IMR-90 (cell line): ENCODE data around the gene NFKBIZ. TPM values are rescaled to one million over a fixed set of nuclear protein-coding genes. Genes with fewer than 3 reads are reported as not detected.

ENCODE experiments used
- ATAC-seq: fragments of 200-7000 bp; cut with Tn5 transposase; 2 replicates; pipeline ENCODE4 v1.9.1; 2020; ENCODE audit warnings: low read depth, mild to moderate bottlenecking, moderate library complexity
- BruUV-seq: library from RNA; stranded (reverse); fragments of 400-500 nt; replicated peaks from 2 replicates; lab custom pipeline; 2021; lab: Mats Ljungman, UMichigan
- CTCF ChIA-PET: fragments of 300-600 bp; formaldehyde crosslinking; extraction: SDS; loops from one replicate; lab custom pipeline; 2021; ENCODE audit warnings: antibody characterized with exemption; lab: Yijun Ruan, JAX
- POLR2A ChIA-PET: fragments of 300-600 bp; sonication (Branson Sonifier 250); formaldehyde crosslinking; loops from one replicate; lab custom pipeline; 2022; ENCODE audit warnings: antibody characterized with exemption; ENCODE audit not compliant: unreplicated experiment; lab: Charles Lee
- DNase-seq: peaks from one replicate; pipeline ENCODE4 v3.0.0; 2013
- H2AFZ ChIP-seq: replicated peaks from 2 replicates; pipeline ENCODE3; 2013; ENCODE audit warnings: low read length, mild to moderate bottlenecking; ENCODE audit not compliant: poor library complexity
- H2AK5ac ChIP-seq: 2 replicates; pipeline ENCODE4 v1.6.1; 2013; ENCODE audit warnings: low read depth, low read length, inconsistent platforms
- H2AK9ac ChIP-seq: replicated peaks from 2 replicates; pipeline ENCODE3; 2013; ENCODE audit warnings: mild to moderate bottlenecking, low read depth, low read length, moderate library complexity; ENCODE audit not compliant: poor library complexity
- H2BK120ac ChIP-seq: 2 replicates; pipeline ENCODE4 v1.6.1; 2013; ENCODE audit warnings: low read depth, low read length, inconsistent platforms
- H2BK15ac ChIP-seq: 3 replicates; pipeline ENCODE4 v1.6.1; 2013; ENCODE audit warnings: low read depth, low read length, inconsistent platforms
- H2BK20ac ChIP-seq: 2 replicates; pipeline ENCODE4 v1.6.1; 2013; ENCODE audit warnings: low read depth, mild to moderate bottlenecking, inconsistent platforms, low read length, moderate library complexity
- H2BK5ac ChIP-seq: 2 replicates; pipeline ENCODE4 v1.6.1; 2013; ENCODE audit warnings: mild to moderate bottlenecking, low read depth, low read length, inconsistent platforms; ENCODE audit not compliant: poor library complexity, severe bottlenecking
- H3K14ac ChIP-seq: replicated peaks from 2 replicates; pipeline ENCODE4 v1.6.1; 2013; ENCODE audit warnings: low read depth, low read length, inconsistent platforms
- H3K18ac ChIP-seq: 2 replicates; pipeline ENCODE4 v1.6.1; 2013; ENCODE audit warnings: low read depth, low read length, control low read depth
- H3K23ac ChIP-seq: 2 replicates; pipeline ENCODE4 v1.6.1; 2013; ENCODE audit warnings: low read depth, low read length, inconsistent platforms
- H3K27ac ChIP-seq: 2 replicates; pipeline ENCODE4 v1.5.1; 2013; ENCODE audit warnings: mild to moderate bottlenecking, control low read depth, low read length; ENCODE audit not compliant: insufficient read depth
- H3K27me3 ChIP-seq: 2 replicates; pipeline ENCODE4 v1.6.1; 2013; ENCODE audit warnings: low read length; ENCODE audit not compliant: control insufficient read depth, insufficient read depth
- H3K36me3 ChIP-seq: 2 replicates; pipeline ENCODE4 v1.6.1; 2013; ENCODE audit warnings: low read length, mixed read lengths; ENCODE audit not compliant: control insufficient read depth, insufficient read depth
- H3K4ac ChIP-seq: 2 replicates; pipeline ENCODE4 v1.6.1; 2013; ENCODE audit warnings: low read depth, low read length, inconsistent platforms
- H3K4me1 ChIP-seq: 2 replicates; pipeline ENCODE4 v1.6.1; 2013; ENCODE audit warnings: low read length, mixed read lengths; ENCODE audit not compliant: control insufficient read depth, insufficient read depth
- H3K4me2 ChIP-seq: 2 replicates; pipeline ENCODE4 v1.6.1; 2013; ENCODE audit warnings: low read depth, mild to moderate bottlenecking, control low read depth, low read length, moderate library complexity
- H3K4me3 ChIP-seq: 2 replicates; pipeline ENCODE4 v1.5.1; 2013; ENCODE audit warnings: low read depth, mild to moderate bottlenecking, control low read depth, low read length, moderate library complexity; ENCODE audit not compliant: insufficient read depth
- H3K56ac ChIP-seq: 2 replicates; pipeline ENCODE4 v1.6.1; 2013; ENCODE audit warnings: low read length, inconsistent platforms; ENCODE audit not compliant: insufficient read depth; ENCODE audit errors: extremely low read depth
- H3K79me1 ChIP-seq, 2 experiments: 2 replicates each; pipeline ENCODE4 v1.6.1; 2013; ENCODE audit warnings: low read length in 2 of 2, inconsistent platforms in 1 of 2, low read depth in 1 of 2
- H3K9ac ChIP-seq: 2 replicates; pipeline ENCODE4 v1.6.1; 2013; ENCODE audit warnings: low read depth, low read length, control low read depth
- H3K9me1 ChIP-seq: 2 replicates; pipeline ENCODE4 v1.6.1; 2013; ENCODE audit warnings: low read length, inconsistent platforms; ENCODE audit not compliant: insufficient read depth
- H3K9me3 ChIP-seq: 2 replicates; pipeline ENCODE4 v1.6.1; 2013; ENCODE audit warnings: low read length; ENCODE audit not compliant: control insufficient read depth, insufficient read depth
- H4K20me1 ChIP-seq: 2 replicates; pipeline ENCODE4 v1.6.1; 2013; ENCODE audit warnings: low read length, inconsistent platforms; ENCODE audit not compliant: insufficient read depth
- H4K5ac ChIP-seq: 2 replicates; pipeline ENCODE4 v1.6.1; 2013; ENCODE audit warnings: mild to moderate bottlenecking, low read depth, low read length, control low read depth
- H4K8ac ChIP-seq, 2 experiments: 2 replicates each; pipeline ENCODE4 v1.6.1; 2013; ENCODE audit warnings: low read depth in 2 of 2, low read length in 2 of 2, control low read depth in 1 of 2, inconsistent platforms in 1 of 2
- H4K91ac ChIP-seq: 2 replicates; pipeline ENCODE4 v1.6.1; 2013; ENCODE audit warnings: low read depth, low read length, inconsistent platforms; ENCODE audit not compliant: insufficient read depth
- BHLHE40 ChIP-seq: fragments of 150-350 bp; IDR thresholded peaks from 2 replicates; pipeline ENCODE4 v1.6.1; 2016; ENCODE audit warnings: mild to moderate bottlenecking, low read depth, low read length
- CEBPB ChIP-seq: IDR thresholded peaks from 2 replicates; pipeline ENCODE4 v1.6.1; 2012; ENCODE audit warnings: low read depth, low read length, improper control_type of control experiment
- CTCF ChIP-seq: conservative IDR thresholded peaks from 2 replicates; pipeline ENCODE4 v1.5.1; 2012; ENCODE audit warnings: mild to moderate bottlenecking, low read depth, low read length, improper control_type of control experiment
- FOS ChIP-seq: fragments of 150-350 bp; IDR thresholded peaks from 2 replicates; pipeline ENCODE4 v1.6.1; 2016; ENCODE audit warnings: low read depth, low read length
- MAFK ChIP-seq: IDR thresholded peaks from 2 replicates; pipeline ENCODE4 v1.6.1; 2012; ENCODE audit warnings: low read depth, low read length, improper control_type of control experiment
- MAZ ChIP-seq: IDR thresholded peaks from 2 replicates; pipeline ENCODE4 v1.6.1; 2012; ENCODE audit warnings: low read depth, mild to moderate bottlenecking, low read length, improper control_type of control experiment, moderate library complexity, borderline replicate concordance
- MXI1 ChIP-seq: IDR thresholded peaks from 2 replicates; pipeline ENCODE4 v1.6.1; 2012; ENCODE audit warnings: low read depth, mild to moderate bottlenecking, low read length, moderate library complexity, borderline replicate concordance
- POLR2A ChIP-seq: IDR thresholded peaks from 2 replicates; pipeline ENCODE4 v1.6.1; 2012; ENCODE audit warnings: mild to moderate bottlenecking, low read depth, low read length
- RCOR1 ChIP-seq: IDR thresholded peaks from 2 replicates; pipeline ENCODE4 v1.6.1; 2012; ENCODE audit warnings: mild to moderate bottlenecking, low read length, improper control_type of control experiment; ENCODE audit not compliant: insufficient replicate concordance
- RFX5 ChIP-seq: IDR thresholded peaks from 2 replicates; pipeline ENCODE4 v1.8.0; 2012; ENCODE audit warnings: low read depth, mild to moderate bottlenecking, low read length, moderate library complexity
- WGBS, 2 experiments: methylation state at CpG; one replicate each; pipeline versions ENCODE4 v1.1.5 to v1.1.7; 2013; ENCODE audit warnings: missing lambda C conversion rate in 2 of 2; ENCODE audit not compliant: insufficient read length in 1 of 2; ENCODE audit errors: extremely low coverage in 2 of 2; 5-methylcytosine and 5-hydroxymethylcytosine counted together
- dilution Hi-C: fragments of 300-500 bp; cut with HindIII; formaldehyde crosslinking; loops from one replicate; pipeline ENCODE4 v1.14.3; 2018; ENCODE audit warnings: low sequenced_read_pairs; ENCODE audit not compliant: unreplicated experiment
- in situ Hi-C: fragments of 300-500 bp; cut with MboI; formaldehyde crosslinking; loops from 3 replicates; pipeline ENCODE4 v1.14.3; 2019; ENCODE audit warnings: low sequenced_read_pairs, inconsistent platforms, mixed read lengths
- intact Hi-C: fragments of 100-400 bp; cut with micrococcal nuclease; formaldehyde crosslinking; loops from 2 replicates; pipeline ENCODE4 v1.10.0; 2022
- polyA plus RNA-seq, 3 experiments: library from polyadenylated mRNA; depleted of rRNA; stranded (reverse); fragments of >200 nt; gene quantifications; 2 replicates each; pipeline ENCODE4 v1.2.3, GENCODE V29; 2012; ENCODE audit warnings: low replicate concordance in 1 of 3
- total RNA-seq: library from RNA; depleted of rRNA; stranded (reverse); fragments of >200 nt; gene quantifications from 2 replicates; pipeline ENCODE4 v1.2.3, GENCODE V29; 2012

The NFKBIZ gene
- total and polyA plus RNA-seq, 2 of the 4 experiments (the other 2 are of a cell fraction), result 35.0 to 40.9 TPM

- DNase-seq (peak; percentile 85), ATAC-seq (peak; percentile 64)
- Histone ChIP-seq H2AFZ (peak overlapping the region; percentile 88), H2BK5ac (peak overlapping the region; percentile 98), H3K23ac (peak overlapping the region; percentile 97), H3K14ac (peak overlapping the region; percentile 77), H2AK5ac (peak overlapping the region; percentile 38; the same call in 1 of the 2 replicates), H3K56ac (peak overlapping the region; percentile 73; the same call in 1 of the 2 replicates), H3K4ac (peak overlapping the region; percentile 63), H3K4me3 (0 out of 2 replicates have a peak overlapping the region, but pooled peaks have one; percentile 0), H4K91ac (peak overlapping the region; percentile 9), H3K9me3 (no peaks in the 10 kb centered on the region), H3K18ac (no peak overlapping the region), H2BK20ac (peak overlapping the region; percentile 2; the same call in 1 of the 2 replicates), H3K4me2 (peak overlapping the region; percentile 84), H3K27me3 (no peaks in the 10 kb centered on the region), H4K8ac (peak overlapping the region; percentile 80 to 93; a peak in 3 of 4 replicates), H2AK9ac (peak overlapping the region; percentile 53), H3K36me3 (no peaks in the 10 kb centered on the region), H3K9me1 (no peaks in the 10 kb centered on the region), H2BK15ac (peak overlapping the region; percentile 45; the same call in 1 of the 3 replicates), H4K5ac (no peak overlapping the region), H2BK120ac (peak overlapping the region; percentile 28), H3K79me1 (peaks cover 10 to 32% of the 10 kb centered on the region in 2 experiments; a peak in 3 of 4 replicates), H4K20me1 (no peaks in the 10 kb centered on the region), H3K9ac (peak overlapping the region; percentile 33; the same call in 1 of the 2 replicates), H3K4me1 (peaks cover 4% of the 10 kb centered on the region; the same call in 1 of the 2 replicates), H3K27ac (peak overlapping the region; percentile 8)
- CTCF ChIA-PET, result no interaction called here
- intact Hi-C loops, result no loop called here
- BruUV-seq, result no TSS peak
- 20% methylated on average over 1 of the region's 9 CpGs; no CpG with 5 or more reads in 1 of the 2 experiments for WGBS, 2 experiments
- POLR2A ChIA-PET, result interaction anchor here (0.6 kb wide), 1 partner anchor 693 kb away, joined by 5 read pairs; no protein-coding TSS in a partner anchor
- dilution Hi-C loops, result no loop called here
- no peak for TF ChIP-seq CEBPB
- TF ChIP-seq RFX5, result no peak
- TF ChIP-seq MAFK, result 0 out of 2 replicates have a peak, but pooled peaks have one; percentile 19
- no peak for TF ChIP-seq RCOR1
- TF ChIP-seq CTCF, result no peak
- TF ChIP-seq MAZ, result no peak
- TF ChIP-seq FOS, result no peak
- TF ChIP-seq MXI1, result 0 out of 2 replicates have a peak, but pooled peaks have one; percentile 21
- TF ChIP-seq POLR2A, result no peak; the same call in 1 of the 2 replicates
- TF ChIP-seq BHLHE40, result peak; percentile 32; the same call in 1 of the 2 replicates
- in situ Hi-C loops, result no loop called here
Observed at GRCh38 chr3:101828691-101829436, 20.4 kb upstream of the NFKBIZ start.
